Measurements from ENCODE around the gene COPS8. TPM values are rescaled to one million over a fixed set of nuclear protein-coding genes. Genes with fewer than 3 reads are reported as not detected.
A peak's percentile ranks its signal among the peaks of the same experiment; 100 is the strongest.

COPS8 gene
- total RNA-seq, 4 donors from 2014 or later: 57.1 to 84.5 (median 72.4) TPM

DNA sequence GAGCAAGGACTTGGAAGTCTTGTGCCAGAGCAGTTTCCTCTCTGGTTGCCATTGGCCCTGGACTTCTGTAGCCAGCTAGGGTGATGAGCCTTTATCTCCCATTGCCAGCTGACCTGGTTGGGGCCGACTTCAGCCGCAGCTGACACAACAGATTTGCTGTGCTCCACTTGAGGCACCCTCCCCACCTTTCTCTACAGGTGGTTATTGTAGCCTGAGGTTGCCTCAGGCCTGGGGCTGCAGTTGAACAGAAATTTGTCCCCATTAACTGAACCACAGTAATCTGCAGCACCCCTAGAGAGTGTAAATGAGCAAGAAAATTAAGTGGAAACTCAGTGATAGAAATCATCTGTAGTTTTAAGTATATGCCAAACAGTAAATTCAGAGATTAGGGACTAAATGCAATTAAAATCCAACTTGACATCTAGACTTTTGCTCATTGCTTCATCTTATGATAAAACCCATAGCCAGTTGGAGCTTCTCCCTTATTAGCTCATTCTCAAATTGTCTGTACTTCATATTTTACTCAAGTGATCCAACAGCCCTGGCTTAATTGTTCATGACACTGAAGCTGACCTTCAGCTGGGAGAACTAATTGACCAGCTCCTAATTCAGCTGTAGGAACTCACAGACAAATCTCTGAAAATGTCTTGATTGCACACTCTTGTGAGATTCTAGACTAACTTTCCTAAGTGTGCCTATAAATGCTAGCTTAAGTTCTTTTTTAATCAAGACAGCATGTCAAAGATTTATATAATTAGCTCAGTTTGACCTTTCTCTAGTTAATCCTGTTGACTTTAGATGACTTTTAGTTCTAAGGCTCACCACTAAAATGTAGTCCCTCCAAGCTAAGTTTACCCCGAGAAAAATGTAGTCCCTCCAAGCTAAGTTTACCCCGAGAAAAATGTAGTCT, 48.9 kb downstream of the COPS8 start:
- 37 to 53% methylated on average over 4 of the region's 4 CpGs for WGBS, 2 donors
- intact Hi-C loops (cut with DNase I): no loop called here
- no peaks in the 10 kb centered on the region for H3K36me3 ChIP-seq
- H3K27me3 ChIP-seq: no peaks in the 10 kb centered on the region
- peak overlapping the region in 1 of 3 donors; percentile 4 for H3K27ac ChIP-seq
- H3K9me3 ChIP-seq: no peaks in the 10 kb centered on the region
- TF ChIP-seq POLR2A (IDR thresholded peaks at IDR 0.05): no peak
- TF ChIP-seq, protein P1, sequence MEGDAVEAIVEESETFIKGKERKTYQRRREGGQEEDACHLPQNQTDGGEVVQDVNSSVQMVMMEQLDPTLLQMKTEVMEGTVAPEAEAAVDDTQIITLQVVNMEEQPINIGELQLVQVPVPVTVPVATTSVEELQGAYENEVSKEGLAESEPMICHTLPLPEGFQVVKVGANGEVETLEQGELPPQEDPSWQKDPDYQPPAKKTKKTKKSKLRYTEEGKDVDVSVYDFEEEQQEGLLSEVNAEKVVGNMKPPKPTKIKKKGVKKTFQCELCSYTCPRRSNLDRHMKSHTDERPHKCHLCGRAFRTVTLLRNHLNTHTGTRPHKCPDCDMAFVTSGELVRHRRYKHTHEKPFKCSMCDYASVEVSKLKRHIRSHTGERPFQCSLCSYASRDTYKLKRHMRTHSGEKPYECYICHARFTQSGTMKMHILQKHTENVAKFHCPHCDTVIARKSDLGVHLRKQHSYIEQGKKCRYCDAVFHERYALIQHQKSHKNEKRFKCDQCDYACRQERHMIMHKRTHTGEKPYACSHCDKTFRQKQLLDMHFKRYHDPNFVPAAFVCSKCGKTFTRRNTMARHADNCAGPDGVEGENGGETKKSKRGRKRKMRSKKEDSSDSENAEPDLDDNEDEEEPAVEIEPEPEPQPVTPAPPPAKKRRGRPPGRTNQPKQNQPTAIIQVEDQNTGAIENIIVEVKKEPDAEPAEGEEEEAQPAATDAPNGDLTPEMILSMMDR (IDR thresholded peaks at IDR 0.05): no peak
- no peak overlapping the region for H3K4me3 ChIP-seq (replicated peaks in 1 of 3)
- no peak for DNase-seq
- no peaks in the 10 kb centered on the region for H3K4me1 ChIP-seq

DNA sequence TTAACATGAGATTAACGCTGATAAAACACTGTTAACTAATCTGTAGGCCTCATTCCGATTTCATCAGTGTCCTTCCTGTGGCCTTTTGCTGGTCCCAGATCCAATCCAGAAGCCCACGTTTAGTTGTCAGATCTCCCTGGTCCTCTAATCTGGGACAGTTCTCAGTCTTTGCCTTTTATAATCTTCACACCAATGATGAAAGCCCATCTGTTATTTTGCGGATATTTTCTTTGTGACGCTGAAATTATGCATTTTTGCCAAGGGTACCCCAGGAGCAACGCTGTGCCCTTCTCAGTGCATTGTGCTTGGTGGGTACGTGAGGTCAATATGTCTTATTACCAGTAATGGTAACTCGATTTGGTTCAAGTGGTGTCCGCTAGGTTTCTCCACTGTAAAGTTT, 51.1 kb downstream of the COPS8 start:
- no peak for DNase-seq
- Histone ChIP-seq H3K4me3 (replicated peaks in 1 of 3) (no peak overlapping the region), H3K4me1 (no peaks in the 10 kb centered on the region), H3K27me3 (no peaks in the 10 kb centered on the region), H3K9me3 (no peaks in the 10 kb centered on the region), H3K27ac (no peak overlapping the region), H3K36me3 (no peaks in the 10 kb centered on the region)
- 90 to 92% methylated on average over 9 of the region's 9 CpGs for WGBS, 2 donors
- intact Hi-C loops (cut with DNase I): no loop called here
- no peak for TF ChIP-seq POLR2A (IDR thresholded peaks at IDR 0.05)
- TF ChIP-seq, protein P1 (IDR thresholded peaks at IDR 0.05): no peak

DNA sequence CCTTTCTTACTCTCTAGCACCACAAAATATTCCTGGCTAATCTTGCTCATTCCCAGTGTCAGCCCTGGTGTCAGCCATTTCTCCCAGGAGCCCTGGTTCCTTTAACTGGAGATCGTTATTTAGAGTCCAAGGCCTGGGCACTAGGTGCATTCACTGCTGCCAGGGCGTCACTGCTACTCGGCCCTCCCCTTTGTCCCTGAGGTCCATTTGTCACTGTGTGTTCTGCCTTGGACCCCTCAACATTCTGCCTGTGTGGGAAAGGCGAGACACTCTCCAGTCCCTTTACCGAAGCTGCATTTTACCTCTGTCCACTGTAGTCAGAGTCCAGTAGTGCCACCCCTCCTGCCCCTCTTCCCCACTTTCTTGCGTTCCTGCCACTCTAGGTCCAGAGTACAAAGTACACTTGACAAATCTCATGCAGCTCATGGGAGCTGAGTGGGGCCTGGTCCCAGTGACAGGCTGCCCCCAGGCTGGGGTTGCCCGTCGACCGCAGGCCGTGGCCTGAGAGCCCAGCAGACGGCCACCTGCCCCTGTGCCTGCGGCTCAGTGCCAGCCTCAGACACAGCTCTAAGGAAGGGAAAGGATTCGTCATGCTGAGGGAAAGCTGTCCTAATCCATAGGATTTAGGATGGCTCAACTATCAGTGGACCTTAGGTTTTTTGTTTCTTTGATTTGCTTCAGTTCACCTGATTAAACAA, 52.1 kb downstream of the COPS8 start:
- H3K4me1 ChIP-seq: no peaks in the 10 kb centered on the region
- no peaks in the 10 kb centered on the region for H3K27me3 ChIP-seq
- intact Hi-C loops (cut with DNase I): no loop called here
- no peak overlapping the region for H3K4me3 ChIP-seq (replicated peaks in 1 of 3)
- 83 to 85% methylated on average over 13 of the region's 13 CpGs for WGBS, 2 donors
- H3K36me3 ChIP-seq: no peaks in the 10 kb centered on the region
- H3K27ac ChIP-seq: no peak overlapping the region
- no peaks in the 10 kb centered on the region for H3K9me3 ChIP-seq
- DNase-seq: no peak
- TF ChIP-seq, protein P1 (IDR thresholded peaks at IDR 0.05): no peak
- TF ChIP-seq POLR2A (IDR thresholded peaks at IDR 0.05): no peak

DNA sequence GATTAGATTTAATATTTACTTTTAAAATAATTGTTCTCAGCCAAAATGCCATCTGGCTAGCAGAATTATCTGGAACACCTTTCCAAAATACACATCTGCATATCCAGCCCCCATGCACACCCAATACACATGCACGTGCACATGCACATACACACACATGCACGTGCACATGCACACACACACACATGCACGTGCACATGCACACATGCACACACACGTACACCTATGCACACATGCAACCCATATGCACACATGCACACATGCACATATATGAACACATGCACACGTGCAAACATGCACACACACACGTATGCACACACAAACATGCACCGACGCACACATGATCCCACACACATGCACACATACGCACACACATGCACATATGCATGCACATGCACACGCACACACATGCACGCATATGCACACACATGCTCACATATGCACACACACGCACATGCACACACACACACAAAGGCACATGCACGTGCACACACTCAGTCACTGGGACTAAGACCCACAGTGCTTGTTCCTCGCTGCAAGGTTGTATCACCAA, 53.5 kb downstream of the COPS8 start:
- intact Hi-C loops (cut with DNase I): no loop called here
- Histone ChIP-seq H3K9me3 (no peaks in the 10 kb centered on the region), H3K27ac (no peak overlapping the region), H3K27me3 (no peaks in the 10 kb centered on the region), H3K36me3 (no peaks in the 10 kb centered on the region), H3K4me1 (no peaks in the 10 kb centered on the region), H3K4me3 (replicated peaks in 1 of 3) (no peak overlapping the region)
- WGBS, 2 donors: 97 to 98% methylated on average over 14 of the region's 14 CpGs
- no peak for DNase-seq
- TF ChIP-seq, protein P1 (IDR thresholded peaks at IDR 0.05): no peak
- no peak for TF ChIP-seq POLR2A (IDR thresholded peaks at IDR 0.05)

All from thyroid gland (tissue), 4 donors.